ENCODE data around the gene GPHN. TPM values are rescaled to one million over a fixed set of nuclear protein-coding genes. Genes with fewer than 3 reads are reported as not detected.
A peak's percentile ranks its signal among the peaks of the same experiment; 100 is the strongest.
"Not testable (repeated sequence)": the region's sequence is repeated elsewhere in the genome, so short reads cannot be mapped to it uniquely, and the experiment has no call there.

GPHN gene
- total RNA-seq, 1 donor from 2014 or later: 25.1 TPM

GRCh38 chr14:66496188-66496807 lies 11.6 kb upstream of the GPHN start:
- DNase-seq (no peak), ATAC-seq (ENCODE audit: poor library complexity) (peak; percentile 64)
- intact Hi-C loops (cut with DNase I): no loop called here

GRCh38 chr14:66496911-66497310 lies 11.0 kb upstream of the GPHN start:
- ATAC-seq (ENCODE audit: poor library complexity) (no peak), DNase-seq (no peak)
- intact Hi-C loops (cut with DNase I): no loop called here

DNA sequence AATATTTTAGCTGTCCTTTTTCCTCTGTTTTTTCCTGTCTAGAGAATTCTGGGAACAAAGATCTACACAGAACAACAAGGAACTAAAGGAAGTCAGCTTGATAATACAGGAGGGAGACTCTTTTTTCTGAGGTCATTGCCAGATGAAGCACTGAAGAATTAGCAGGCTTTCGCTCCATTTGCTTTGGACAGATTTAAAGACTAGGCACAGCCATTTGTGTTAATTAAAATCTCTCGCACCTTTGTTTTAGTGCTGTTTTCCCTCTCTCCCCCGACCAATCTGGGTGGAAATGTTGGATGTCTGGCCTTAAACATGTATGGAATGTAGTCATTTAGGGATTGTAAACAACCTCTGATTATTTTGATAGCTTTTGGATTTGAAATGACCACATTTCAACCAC lies 9.6 kb upstream of the GPHN start:
- no peak for DNase-seq
- no peak for ATAC-seq (ENCODE audit: poor library complexity)
- intact Hi-C loops (cut with DNase I): no loop called here

DNA sequence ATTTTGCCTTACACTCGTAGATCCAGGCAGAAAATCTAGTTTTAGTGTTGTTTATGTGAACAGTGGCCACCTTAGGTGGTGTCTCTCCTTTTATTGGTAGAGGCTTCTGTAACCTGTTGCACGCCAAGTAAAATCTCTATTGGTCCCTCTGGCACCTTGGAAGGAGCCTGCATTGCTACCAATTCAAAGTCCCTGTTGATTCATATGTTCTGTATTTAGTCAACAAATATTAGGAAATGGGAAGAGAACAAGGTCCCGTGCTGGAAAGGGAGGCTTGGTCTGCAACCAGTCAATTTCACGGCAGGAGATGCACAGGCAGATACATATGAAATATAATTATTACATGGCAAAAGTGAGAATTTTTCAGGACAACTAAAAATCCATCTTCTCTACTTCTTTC lies 6.4 kb upstream of the GPHN start:
- ATAC-seq (ENCODE audit: poor library complexity) (no peak), DNase-seq (no peak)
- intact Hi-C loops (cut with DNase I): no loop called here

- intact Hi-C loops (cut with DNase I); ATAC-seq (ENCODE audit: poor library complexity); DNase-seq: not testable (repeated sequence)
These were observed 5.1 kb upstream of the GPHN start for GRCh38 chr14:66502836-66503235.

DNA sequence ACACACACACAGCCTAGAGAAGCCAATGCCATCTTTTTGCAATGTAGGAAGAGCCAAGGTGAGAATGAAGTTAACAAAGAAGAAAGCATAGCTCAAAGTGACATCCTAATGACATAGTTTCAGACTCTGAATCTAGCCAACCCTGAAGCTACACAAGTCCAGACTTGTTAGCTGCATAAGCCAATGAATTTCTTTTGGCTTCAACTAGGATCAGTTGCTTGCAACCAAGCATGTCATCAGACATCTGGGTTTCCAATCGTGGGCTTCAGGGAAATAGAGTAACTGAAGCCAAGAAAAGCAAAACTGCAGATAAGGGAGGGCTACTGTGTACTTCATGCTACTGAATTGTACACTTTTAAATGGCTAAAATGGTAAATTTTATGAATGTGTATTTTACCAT lies 4.4 kb upstream of the GPHN start:
- DNase-seq (no peak), ATAC-seq (ENCODE audit: poor library complexity) (no peak)
- intact Hi-C loops (cut with DNase I): no loop called here

DNA sequence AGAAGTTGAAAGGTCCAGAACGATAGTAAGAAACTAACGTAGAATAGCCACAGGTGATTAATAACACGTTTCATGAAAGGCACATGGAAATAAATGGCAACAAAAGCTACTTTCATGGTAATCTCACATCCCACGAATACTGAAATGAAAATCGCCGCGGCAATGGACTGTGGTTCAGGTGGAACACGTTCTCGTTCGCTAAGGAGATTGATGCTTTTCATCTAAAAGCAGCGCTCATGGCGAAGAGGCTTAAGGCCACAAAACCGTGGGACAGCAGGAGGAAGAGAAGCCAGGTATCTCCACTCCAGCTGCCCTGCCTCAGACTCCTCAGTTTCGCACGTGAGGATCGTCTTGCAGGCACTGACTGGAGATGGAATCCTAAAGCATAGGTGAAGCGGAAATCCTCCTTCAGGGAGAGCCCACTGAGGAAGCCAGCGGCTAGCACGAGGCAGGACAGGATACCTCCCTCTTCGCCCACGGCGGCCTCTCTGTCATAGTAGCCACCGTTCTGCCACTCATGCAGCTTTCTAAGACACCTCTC lies 696 bp upstream of the GPHN start:
- DNase-seq (no peak), ATAC-seq (ENCODE audit: poor library complexity) (peak; percentile 42)
- intact Hi-C loops (cut with DNase I): no loop called here

- intact Hi-C loops (cut with DNase I): no loop called here
- DNase-seq (no peak), ATAC-seq (ENCODE audit: poor library complexity) (no peak)
These were observed 549 bp downstream of the GPHN start for GRCh38 chr14:66508547-66508845.

DNA sequence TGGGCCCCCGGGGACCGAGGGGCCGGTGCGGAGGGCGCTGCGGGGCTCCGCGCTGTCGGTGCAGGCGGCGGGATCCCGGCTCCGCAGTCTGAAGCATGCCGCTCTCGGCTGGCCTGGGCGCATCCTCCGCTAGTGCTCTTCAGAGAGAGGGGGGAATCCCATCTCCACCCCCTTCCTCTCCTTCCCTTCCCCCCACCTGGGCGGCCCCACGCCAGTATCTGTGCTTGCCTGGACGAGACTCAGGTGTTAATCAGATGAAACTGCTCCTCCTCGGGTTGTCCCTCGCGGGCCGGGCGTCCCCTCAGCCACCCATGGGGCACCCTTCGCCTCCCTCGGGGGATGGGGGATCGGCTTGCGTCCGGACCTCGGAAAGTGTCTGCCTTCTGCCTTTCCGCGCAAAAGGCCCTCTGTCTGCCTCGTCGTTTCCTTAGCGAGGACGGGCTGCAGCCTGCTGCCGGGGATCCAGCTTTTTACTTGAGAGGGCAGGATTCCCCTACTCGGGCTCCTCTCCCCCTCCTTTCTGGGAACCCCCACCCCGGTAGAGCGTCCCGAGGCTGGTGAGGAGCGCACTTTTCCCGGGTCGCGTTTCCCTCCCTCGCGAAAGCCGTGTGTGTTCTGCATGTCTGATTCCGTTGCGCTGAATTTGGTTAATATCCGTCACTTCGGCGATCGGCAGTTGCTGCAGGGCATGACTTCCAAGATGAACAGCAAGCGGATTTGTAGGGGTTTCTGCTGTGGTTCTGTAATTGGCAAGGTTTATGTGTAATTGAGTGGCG lies 1.1 kb downstream of the GPHN start:
- intact Hi-C loops (cut with DNase I): no loop called here
- peak; percentile 60 for DNase-seq

GRCh38 chr14:66509874-66510273 lies 1.9 kb downstream of the GPHN start:
- no peak for ATAC-seq (ENCODE audit: poor library complexity)
- intact Hi-C loops (cut with DNase I): no loop called here
- no peak for DNase-seq

More for the DNA sequence above, 1.1 kb downstream of the GPHN start:
- peak; percentile 28 for ATAC-seq (ENCODE audit: poor library complexity)

GRCh38 chr14:66511849-66512248 lies 3.9 kb downstream of the GPHN start:
- intact Hi-C loops (cut with DNase I): no loop called here
- ATAC-seq (ENCODE audit: poor library complexity) (no peak), DNase-seq (no peak)

GRCh38 chr14:66514213-66514612 lies 6.3 kb downstream of the GPHN start:
- intact Hi-C loops (cut with DNase I): no loop called here
- ATAC-seq (ENCODE audit: poor library complexity) (no peak), DNase-seq (no peak)

DNA sequence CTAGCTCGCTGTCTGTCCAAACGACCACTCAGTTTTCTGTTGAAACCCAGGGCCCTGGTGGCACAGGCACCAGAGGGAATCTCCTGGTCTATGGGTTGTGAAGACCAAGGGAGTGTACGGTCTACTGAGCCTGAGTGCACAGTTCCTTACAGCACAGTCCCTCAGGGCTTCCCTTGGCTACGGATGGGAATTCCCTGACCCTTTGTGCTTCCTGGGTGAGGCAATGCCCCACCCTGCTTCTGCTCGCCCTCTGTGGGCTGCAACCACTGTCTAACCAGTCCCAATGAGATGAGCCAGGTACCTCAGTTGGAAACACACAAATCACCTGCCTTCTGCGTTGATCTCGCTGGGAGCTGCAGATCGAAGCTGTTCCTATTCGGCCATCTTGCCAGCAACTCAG lies 22.6 kb downstream of the GPHN start:
- no peak for DNase-seq
- no peak for ATAC-seq (ENCODE audit: poor library complexity)
- intact Hi-C loops (cut with DNase I): no loop called here

GRCh38 chr14:66539034-66539433 lies 31.1 kb downstream of the GPHN start:
- DNase-seq (no peak), ATAC-seq (ENCODE audit: poor library complexity) (no peak)
- intact Hi-C loops (cut with DNase I): no loop called here

DNA sequence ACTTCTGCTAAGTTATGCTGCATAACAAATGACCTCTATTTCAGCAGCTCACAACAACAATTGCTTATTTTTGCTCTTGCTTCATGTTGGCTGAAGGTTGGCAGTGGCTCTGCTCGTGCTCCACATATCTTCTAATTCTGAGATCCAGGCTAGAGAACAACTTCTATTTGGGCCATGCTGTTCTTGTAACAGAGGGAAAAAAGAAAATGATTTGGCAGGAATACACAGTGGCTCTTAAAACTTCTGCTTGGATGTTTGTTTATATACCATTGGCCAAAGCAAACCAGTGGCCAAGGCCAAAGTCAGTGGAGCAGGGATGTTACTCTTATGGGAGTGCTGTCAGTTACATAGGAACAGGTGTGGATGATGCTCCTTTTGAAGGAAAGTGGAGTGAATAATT lies 32.1 kb downstream of the GPHN start:
- intact Hi-C loops (cut with DNase I): no loop called here
- peak; percentile 80 for ATAC-seq (ENCODE audit: poor library complexity)
- no peak for DNase-seq

- DNase-seq: no peak
- intact Hi-C loops (cut with DNase I): no loop called here
- ATAC-seq (ENCODE audit: poor library complexity): no peak
These were observed 33.7 kb downstream of the GPHN start for GRCh38 chr14:66541627-66542026.

GRCh38 chr14:66543996-66544395 lies 36.0 kb downstream of the GPHN start:
- DNase-seq (no peak), ATAC-seq (ENCODE audit: poor library complexity) (no peak)
- intact Hi-C loops (cut with DNase I): no loop called here

- ATAC-seq (ENCODE audit: poor library complexity); intact Hi-C loops (cut with DNase I); DNase-seq: not testable (repeated sequence)
These were observed 37.2 kb downstream of the GPHN start for GRCh38 chr14:66545191-66545590.

DNA sequence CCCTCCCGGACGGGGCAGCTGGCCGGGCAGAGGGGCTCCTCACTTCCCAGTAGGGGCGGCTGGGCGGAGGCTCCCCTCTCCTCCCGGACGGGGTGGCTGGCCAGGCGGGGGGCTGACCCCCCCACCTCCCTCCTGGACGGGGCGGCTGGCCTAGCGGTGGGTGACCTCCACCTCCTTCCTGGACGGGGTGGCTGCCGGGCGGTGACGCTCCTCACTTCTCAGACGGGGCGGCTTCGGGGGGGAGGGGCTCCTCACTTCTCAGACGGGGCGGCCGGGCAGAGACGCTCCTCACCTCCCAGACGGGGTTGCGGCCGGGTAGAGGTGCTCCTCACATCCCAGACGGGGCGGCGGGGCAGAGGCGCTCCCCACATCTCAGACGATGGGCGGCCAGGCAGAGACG lies 37.8 kb downstream of the GPHN start:
- intact Hi-C loops (cut with DNase I); ATAC-seq (ENCODE audit: poor library complexity); DNase-seq: not testable (repeated sequence)

DNA sequence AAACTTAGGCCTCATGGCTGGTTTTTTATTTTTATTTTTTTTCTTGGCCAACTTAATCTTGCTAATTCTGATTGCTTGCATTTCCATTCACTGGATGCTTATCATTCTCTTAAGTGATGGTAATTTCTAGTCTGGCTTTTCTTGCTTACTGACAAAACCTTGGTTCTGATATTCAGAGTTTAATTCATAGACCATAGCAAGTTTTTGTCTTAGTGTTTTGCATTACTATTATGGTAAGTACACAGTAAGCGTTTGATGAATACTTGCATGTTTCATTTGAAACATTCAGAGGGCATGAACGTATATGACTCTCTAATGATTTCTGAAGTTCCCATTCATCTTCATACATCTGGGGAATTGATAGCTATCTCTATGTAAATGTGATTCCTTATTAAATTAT lies 55.8 kb downstream of the GPHN start:
- intact Hi-C loops (cut with DNase I): no loop called here
- no peak for ATAC-seq (ENCODE audit: poor library complexity)
- no peak for DNase-seq

Measured in Right ventricle myocardium superior (tissue), 1 donor.